Mammary epithelial cell (primary cell): ENCODE measurements around the gene PDGFB.

Experiments used
- EZH2 ChIP-seq: IDR thresholded peaks from 2 replicates; pipeline ENCODE4 v1.6.1; 2012; ENCODE audit warnings: low read length, inconsistent platforms, borderline replicate concordance
- TF ChIP-seq, protein P1 (sequence below), 2 donors: IDR thresholded peaks in 1 of 2; conservative IDR thresholded peaks in 1 of 2; 2 replicates each; pipeline ENCODE4 v1.5.1; 2011 to 2012; ENCODE audit warnings: inconsistent platforms in 2 of 2, low read length in 2 of 2, mild to moderate bottlenecking in 2 of 2, control low read depth in 1 of 2, low read depth in 1 of 2; ENCODE audit not compliant: insufficient read depth in 1 of 2; ENCODE audit errors: extremely low read depth in 1 of 2

DNA sequence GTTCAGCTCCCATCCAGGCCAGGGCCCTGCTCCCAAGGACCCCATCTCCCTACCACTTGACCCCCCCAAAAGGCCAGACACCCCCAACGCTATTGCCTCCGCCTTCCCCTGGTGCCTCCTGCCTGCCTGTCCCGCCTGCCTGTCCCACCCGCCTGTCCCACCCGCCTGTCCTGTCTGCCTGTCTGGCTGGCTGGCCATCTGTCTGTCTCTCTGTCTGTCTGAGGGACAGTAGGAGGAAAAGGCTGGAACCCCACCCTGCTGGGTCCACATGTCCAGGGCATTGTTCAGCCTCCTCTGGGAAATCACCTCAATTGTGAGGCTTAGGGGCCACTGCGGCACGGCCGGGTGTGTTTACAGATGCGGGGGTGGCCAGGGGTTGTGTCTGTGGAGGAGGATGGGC lies 67.0 kb downstream of the PDGFB start:
- TF ChIP-seq, protein P1, sequence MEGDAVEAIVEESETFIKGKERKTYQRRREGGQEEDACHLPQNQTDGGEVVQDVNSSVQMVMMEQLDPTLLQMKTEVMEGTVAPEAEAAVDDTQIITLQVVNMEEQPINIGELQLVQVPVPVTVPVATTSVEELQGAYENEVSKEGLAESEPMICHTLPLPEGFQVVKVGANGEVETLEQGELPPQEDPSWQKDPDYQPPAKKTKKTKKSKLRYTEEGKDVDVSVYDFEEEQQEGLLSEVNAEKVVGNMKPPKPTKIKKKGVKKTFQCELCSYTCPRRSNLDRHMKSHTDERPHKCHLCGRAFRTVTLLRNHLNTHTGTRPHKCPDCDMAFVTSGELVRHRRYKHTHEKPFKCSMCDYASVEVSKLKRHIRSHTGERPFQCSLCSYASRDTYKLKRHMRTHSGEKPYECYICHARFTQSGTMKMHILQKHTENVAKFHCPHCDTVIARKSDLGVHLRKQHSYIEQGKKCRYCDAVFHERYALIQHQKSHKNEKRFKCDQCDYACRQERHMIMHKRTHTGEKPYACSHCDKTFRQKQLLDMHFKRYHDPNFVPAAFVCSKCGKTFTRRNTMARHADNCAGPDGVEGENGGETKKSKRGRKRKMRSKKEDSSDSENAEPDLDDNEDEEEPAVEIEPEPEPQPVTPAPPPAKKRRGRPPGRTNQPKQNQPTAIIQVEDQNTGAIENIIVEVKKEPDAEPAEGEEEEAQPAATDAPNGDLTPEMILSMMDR (conservative IDR thresholded peaks at IDR 0.05 in 1 of 2, IDR thresholded peaks at IDR 0.05 in 1 of 2; ENCODE audit: extremely low read depth in 1 of 2, insufficient read depth in 1 of 2, low read depth in 1 of 2, low read length in 2 of 2): no peak
- TF ChIP-seq EZH2: no peak
